ENCODE data around the gene DSCAML1.

DSCAML1 gene

GRCh38 chr11:117515892-117516787 is 280.9 kb downstream of the DSCAML1 start:
- Histone ChIP-seq H3K9ac (ENCODE audit: low read depth in 1 of 2, low read length in 2 of 2) (no peak overlapping the region), H3K36me3 (ENCODE audit: control insufficient read depth in 2 of 2, insufficient read depth in 2 of 2, low read length in 2 of 2) (no peaks in the 10 kb centered on the region), H3K27ac (ENCODE audit: low read depth in 2 of 2, low read length in 2 of 2) (no peak overlapping the region), H3K4me1 (ENCODE audit: control insufficient read depth in 2 of 2, insufficient read depth in 2 of 2, low read length in 2 of 2) (peaks cover 10 to 21% of the 10 kb centered on the region in 2 donors), H3K4me3 (ENCODE audit: low read length in 2 of 2) (no peak overlapping the region), H3K27me3 (ENCODE audit: control insufficient read depth in 2 of 2, insufficient read depth in 2 of 2, low read length in 2 of 2) (no peaks in the 10 kb centered on the region), H3K9me3 (ENCODE audit: control insufficient read depth in 2 of 2, low read length in 2 of 2) (no peaks in the 10 kb centered on the region)

- no peaks in the 10 kb centered on the region for H3K27me3 ChIP-seq (ENCODE audit: control insufficient read depth in 2 of 2, insufficient read depth in 2 of 2, low read length in 2 of 2)
- H3K36me3 ChIP-seq (ENCODE audit: control insufficient read depth in 2 of 2, insufficient read depth in 2 of 2, low read length in 2 of 2): no peaks in the 10 kb centered on the region
- no peak overlapping the region for H3K27ac ChIP-seq (ENCODE audit: low read depth in 2 of 2, low read length in 2 of 2)
- H3K4me3 ChIP-seq (ENCODE audit: low read length in 2 of 2): no peak overlapping the region
- H3K9ac ChIP-seq (ENCODE audit: low read depth in 1 of 2, low read length in 2 of 2): no peak overlapping the region
- H3K9me3 ChIP-seq (ENCODE audit: control insufficient read depth in 2 of 2, low read length in 2 of 2): no peaks in the 10 kb centered on the region
- H3K4me1 ChIP-seq (ENCODE audit: control insufficient read depth in 2 of 2, insufficient read depth in 2 of 2, low read length in 2 of 2): peaks cover 10 to 23% of the 10 kb centered on the region in 2 donors
Measured at GRCh38 chr11:117514256-117514655, 282.8 kb downstream of the DSCAML1 start.

- H3K27ac ChIP-seq (ENCODE audit: low read depth in 2 of 2, low read length in 2 of 2): no peak overlapping the region
- H3K27me3 ChIP-seq (ENCODE audit: control insufficient read depth in 2 of 2, insufficient read depth in 2 of 2, low read length in 2 of 2): no peaks in the 10 kb centered on the region
- H3K4me1 ChIP-seq (ENCODE audit: control insufficient read depth in 2 of 2, insufficient read depth in 2 of 2, low read length in 2 of 2): peaks cover 10 to 19% of the 10 kb centered on the region in 2 donors
- H3K9ac ChIP-seq (ENCODE audit: low read depth in 1 of 2, low read length in 2 of 2): no peak overlapping the region
- H3K4me3 ChIP-seq (ENCODE audit: low read length in 2 of 2): no peak overlapping the region
- H3K9me3 ChIP-seq (ENCODE audit: control insufficient read depth in 2 of 2, low read length in 2 of 2): no peaks in the 10 kb centered on the region
- H3K36me3 ChIP-seq (ENCODE audit: control insufficient read depth in 2 of 2, insufficient read depth in 2 of 2, low read length in 2 of 2): no peaks in the 10 kb centered on the region
Measured at GRCh38 chr11:117513666-117514065, 283.4 kb downstream of the DSCAML1 start.

- Histone ChIP-seq H3K27me3 (ENCODE audit: control insufficient read depth in 2 of 2, insufficient read depth in 2 of 2, low read length in 2 of 2) (no peaks in the 10 kb centered on the region), H3K4me3 (ENCODE audit: low read length in 2 of 2) (peak overlapping the region; percentile 24 to 44), H3K9me3 (ENCODE audit: control insufficient read depth in 2 of 2, low read length in 2 of 2) (no peaks in the 10 kb centered on the region), H3K4me1 (ENCODE audit: control insufficient read depth in 2 of 2, insufficient read depth in 2 of 2, low read length in 2 of 2) (peaks cover 10 to 19% of the 10 kb centered on the region in 2 donors), H3K9ac (ENCODE audit: low read depth in 1 of 2, low read length in 2 of 2) (no peak overlapping the region), H3K27ac (ENCODE audit: low read depth in 2 of 2, low read length in 2 of 2) (no peak overlapping the region), H3K36me3 (ENCODE audit: control insufficient read depth in 2 of 2, insufficient read depth in 2 of 2, low read length in 2 of 2) (no peaks in the 10 kb centered on the region)
Measured at GRCh38 chr11:117511931-117512539, 285.0 kb downstream of the DSCAML1 start.

- H3K27me3 ChIP-seq (ENCODE audit: control insufficient read depth in 2 of 2, insufficient read depth in 2 of 2, low read length in 2 of 2): no peaks in the 10 kb centered on the region
- H3K4me3 ChIP-seq (ENCODE audit: low read length in 2 of 2): peak overlapping the region; percentile 24 to 44
- peaks cover 10 to 19% of the 10 kb centered on the region in 2 donors for H3K4me1 ChIP-seq (ENCODE audit: control insufficient read depth in 2 of 2, insufficient read depth in 2 of 2, low read length in 2 of 2)
- H3K36me3 ChIP-seq (ENCODE audit: control insufficient read depth in 2 of 2, insufficient read depth in 2 of 2, low read length in 2 of 2): no peaks in the 10 kb centered on the region
- no peak overlapping the region for H3K27ac ChIP-seq (ENCODE audit: low read depth in 2 of 2, low read length in 2 of 2)
- no peaks in the 10 kb centered on the region for H3K9me3 ChIP-seq (ENCODE audit: control insufficient read depth in 2 of 2, low read length in 2 of 2)
- H3K9ac ChIP-seq (ENCODE audit: low read depth in 1 of 2, low read length in 2 of 2): no peak overlapping the region
Measured at GRCh38 chr11:117511483-117511930, 285.5 kb downstream of the DSCAML1 start.

- no peak overlapping the region for H3K4me3 ChIP-seq (ENCODE audit: low read length in 2 of 2)
- no peak overlapping the region for H3K9ac ChIP-seq (ENCODE audit: low read depth in 1 of 2, low read length in 2 of 2)
- no peaks in the 10 kb centered on the region for H3K36me3 ChIP-seq (ENCODE audit: control insufficient read depth in 2 of 2, insufficient read depth in 2 of 2, low read length in 2 of 2)
- peaks cover 10 to 19% of the 10 kb centered on the region in 2 donors for H3K4me1 ChIP-seq (ENCODE audit: control insufficient read depth in 2 of 2, insufficient read depth in 2 of 2, low read length in 2 of 2)
- no peaks in the 10 kb centered on the region for H3K27me3 ChIP-seq (ENCODE audit: control insufficient read depth in 2 of 2, insufficient read depth in 2 of 2, low read length in 2 of 2)
- no peaks in the 10 kb centered on the region for H3K9me3 ChIP-seq (ENCODE audit: control insufficient read depth in 2 of 2, low read length in 2 of 2)
- no peak overlapping the region for H3K27ac ChIP-seq (ENCODE audit: low read depth in 2 of 2, low read length in 2 of 2)
Measured at GRCh38 chr11:117510646-117511045, 286.4 kb downstream of the DSCAML1 start.

- peaks cover 10 to 19% of the 10 kb centered on the region in 2 donors for H3K4me1 ChIP-seq (ENCODE audit: control insufficient read depth in 2 of 2, insufficient read depth in 2 of 2, low read length in 2 of 2)
- no peaks in the 10 kb centered on the region for H3K36me3 ChIP-seq (ENCODE audit: control insufficient read depth in 2 of 2, insufficient read depth in 2 of 2, low read length in 2 of 2)
- H3K27ac ChIP-seq (ENCODE audit: low read depth in 2 of 2, low read length in 2 of 2): no peak overlapping the region
- no peak overlapping the region for H3K4me3 ChIP-seq (ENCODE audit: low read length in 2 of 2)
- no peaks in the 10 kb centered on the region for H3K9me3 ChIP-seq (ENCODE audit: control insufficient read depth in 2 of 2, low read length in 2 of 2)
- H3K9ac ChIP-seq (ENCODE audit: low read depth in 1 of 2, low read length in 2 of 2): no peak overlapping the region
- H3K27me3 ChIP-seq (ENCODE audit: control insufficient read depth in 2 of 2, insufficient read depth in 2 of 2, low read length in 2 of 2): no peaks in the 10 kb centered on the region
Measured at GRCh38 chr11:117509543-117509942, 287.5 kb downstream of the DSCAML1 start.

GRCh38 chr11:117506971-117507370 is 290.0 kb downstream of the DSCAML1 start:
- Histone ChIP-seq H3K36me3 (ENCODE audit: control insufficient read depth in 2 of 2, insufficient read depth in 2 of 2, low read length in 2 of 2) (no peaks in the 10 kb centered on the region), H3K27ac (ENCODE audit: low read depth in 2 of 2, low read length in 2 of 2) (no peak overlapping the region), H3K4me3 (ENCODE audit: low read length in 2 of 2) (no peak overlapping the region), H3K27me3 (ENCODE audit: control insufficient read depth in 2 of 2, insufficient read depth in 2 of 2, low read length in 2 of 2) (no peaks in the 10 kb centered on the region), H3K9me3 (ENCODE audit: control insufficient read depth in 2 of 2, low read length in 2 of 2) (no peaks in the 10 kb centered on the region), H3K4me1 (ENCODE audit: control insufficient read depth in 2 of 2, insufficient read depth in 2 of 2, low read length in 2 of 2) (peaks cover 5 to 10% of the 10 kb centered on the region in 2 donors), H3K9ac (ENCODE audit: low read depth in 1 of 2, low read length in 2 of 2) (no peak overlapping the region)

GRCh38 chr11:117505285-117505970 is 291.6 kb downstream of the DSCAML1 start:
- Histone ChIP-seq H3K27me3 (ENCODE audit: control insufficient read depth in 2 of 2, insufficient read depth in 2 of 2, low read length in 2 of 2) (no peaks in the 10 kb centered on the region), H3K4me1 (ENCODE audit: control insufficient read depth in 2 of 2, insufficient read depth in 2 of 2, low read length in 2 of 2) (no peaks in the 10 kb centered on the region), H3K9ac (ENCODE audit: low read depth in 1 of 2, low read length in 2 of 2) (no peak overlapping the region), H3K27ac (ENCODE audit: low read depth in 2 of 2, low read length in 2 of 2) (no peak overlapping the region), H3K4me3 (ENCODE audit: low read length in 2 of 2) (no peak overlapping the region), H3K9me3 (ENCODE audit: control insufficient read depth in 2 of 2, low read length in 2 of 2) (no peaks in the 10 kb centered on the region), H3K36me3 (ENCODE audit: control insufficient read depth in 2 of 2, insufficient read depth in 2 of 2, low read length in 2 of 2) (no peaks in the 10 kb centered on the region)

- no peaks in the 10 kb centered on the region for H3K27me3 ChIP-seq (ENCODE audit: control insufficient read depth in 2 of 2, insufficient read depth in 2 of 2, low read length in 2 of 2)
- H3K27ac ChIP-seq (ENCODE audit: low read depth in 2 of 2, low read length in 2 of 2): no peak overlapping the region
- no peaks in the 10 kb centered on the region for H3K36me3 ChIP-seq (ENCODE audit: control insufficient read depth in 2 of 2, insufficient read depth in 2 of 2, low read length in 2 of 2)
- no peak overlapping the region for H3K9ac ChIP-seq (ENCODE audit: low read depth in 1 of 2, low read length in 2 of 2)
- no peaks in the 10 kb centered on the region for H3K4me1 ChIP-seq (ENCODE audit: control insufficient read depth in 2 of 2, insufficient read depth in 2 of 2, low read length in 2 of 2)
- no peaks in the 10 kb centered on the region for H3K9me3 ChIP-seq (ENCODE audit: control insufficient read depth in 2 of 2, low read length in 2 of 2)
- H3K4me3 ChIP-seq (ENCODE audit: low read length in 2 of 2): no peak overlapping the region
Measured at GRCh38 chr11:117502779-117503100, 294.3 kb downstream of the DSCAML1 start.
